Endothelial cell of umbilical vein (primary cell): ENCODE results near the gene HIVEP3. TPM values are rescaled to one million over a fixed set of nuclear protein-coding genes. Genes with fewer than 3 reads are reported as not detected.
A peak's percentile ranks its signal among the peaks of the same experiment; 100 is the strongest.

Experiments
- BruUV-seq: library from RNA; stranded (reverse); fragments of 400-500 nt; replicated peaks from 2 replicates; lab custom pipeline; 2021; lab: Mats Ljungman, UMichigan
- CTCF ChIA-PET: fragments of 300-600, 350-600 bp; sonication (Branson Sonifier 250); formaldehyde crosslinking; loops from one replicate; lab custom pipeline; 2021; ENCODE audit warnings: antibody characterized with exemption, inconsistent platforms; lab: Charles Lee
- POLR2A ChIA-PET: fragments of 300-600, 350-600 bp; sonication (Branson Sonifier 250); formaldehyde crosslinking; loops from one replicate; lab custom pipeline; 2021; ENCODE audit warnings: antibody characterized with exemption, inconsistent platforms; lab: Charles Lee
- DNase-seq: peaks from one replicate; pipeline ENCODE4 v3.0.0-alpha.2; 2011; ENCODE audit warnings: low read depth, low spot score
- FAIRE-seq: peaks from 2 replicates; lab custom pipeline; 2011; peaks lifted over from hg19 to GRCh38; lab: Jason Lieb, UNC
- H2AFZ ChIP-seq: 2 replicates; pipeline ENCODE4 v1.6.0; 2012; ENCODE audit warnings: low read depth, low read length, control low read depth, inconsistent platforms
- H3K27ac ChIP-seq: 2 replicates; pipeline ENCODE4 v1.5.1; 2011; ENCODE audit warnings: low read depth, mild to moderate bottlenecking, control low read depth, low read length, moderate library complexity; ENCODE audit not compliant: insufficient read depth
- H3K27me3 ChIP-seq, 2 experiments: 2 replicates each; pipeline versions ENCODE4 v1.6.0 to v1.6.1; 2011; ENCODE audit warnings: low read length in 2 of 2, mixed read lengths in 1 of 2; ENCODE audit not compliant: control insufficient read depth in 2 of 2, insufficient read depth in 2 of 2
- H3K36me3 ChIP-seq, 2 experiments: 2 replicates in 1 of 2; 3 replicates in 1 of 2; pipeline ENCODE4 v1.5.1; 2011; ENCODE audit warnings: low read length in 2 of 2, mild to moderate bottlenecking in 1 of 2, moderate library complexity in 1 of 2; ENCODE audit not compliant: control insufficient read depth in 2 of 2, insufficient read depth in 2 of 2; ENCODE audit errors: extremely low read depth in 1 of 2
- H3K4me1 ChIP-seq: 3 replicates; pipeline ENCODE4 v1.5.1; 2011; ENCODE audit warnings: mild to moderate bottlenecking, low read length; ENCODE audit not compliant: control insufficient read depth, insufficient read depth; ENCODE audit errors: extremely low read depth
- H3K4me2 ChIP-seq: 2 replicates; pipeline ENCODE4 v1.6.1; 2011; ENCODE audit warnings: low read length, control low read depth, mixed read lengths; ENCODE audit not compliant: insufficient read depth
- H3K4me3 ChIP-seq, 3 experiments: fragments of 200-600 bp in 1 of 3; sonication (generic), shearing (Covaris generic) in 1 of 3; replicated peaks in 1 of 3; 2 replicates each; pipeline ENCODE4 v1.5.1; 2011 to 2016; ENCODE audit warnings: control low read depth in 3 of 3, low read length in 3 of 3, mild to moderate bottlenecking in 2 of 3, inconsistent platforms in 1 of 3, low read depth in 1 of 3, moderate library complexity in 1 of 3; ENCODE audit not compliant: insufficient read depth in 1 of 3
- H3K79me2 ChIP-seq: 2 replicates; pipeline ENCODE4 v1.6.0; 2012; ENCODE audit warnings: low read length, inconsistent platforms; ENCODE audit not compliant: control insufficient read depth, insufficient read depth
- H3K9ac ChIP-seq: replicated peaks from 2 replicates; pipeline ENCODE3; 2011; ENCODE audit warnings: low read length, control low read depth; ENCODE audit not compliant: insufficient read depth; ENCODE audit errors: extremely low read depth
- H3K9me1 ChIP-seq: replicated peaks from 3 replicates; pipeline ENCODE4 v1.6.0; 2011; ENCODE audit warnings: mild to moderate bottlenecking, low read length; ENCODE audit not compliant: control insufficient read depth, insufficient read depth; ENCODE audit errors: extremely low read depth
- H3K9me3 ChIP-seq: replicated peaks from 2 replicates; pipeline ENCODE4 v1.5.1; 2012; ENCODE audit warnings: low read length, inconsistent platforms; ENCODE audit not compliant: control insufficient read depth, insufficient read depth
- H4K20me1 ChIP-seq: replicated peaks from 2 replicates; pipeline ENCODE3; 2011; ENCODE audit warnings: mild to moderate bottlenecking, low read length; ENCODE audit not compliant: control insufficient read depth, insufficient read depth; ENCODE audit errors: extremely low read depth
- FOS ChIP-seq: IDR thresholded peaks from 2 replicates; pipeline ENCODE4 v1.6.1; 2011; ENCODE audit warnings: mild to moderate bottlenecking, low read length, moderate library complexity, borderline replicate concordance; ENCODE audit not compliant: insufficient read depth
- JUN ChIP-seq: IDR thresholded peaks from 2 replicates; pipeline ENCODE4 v1.6.1; 2011; ENCODE audit warnings: borderline replicate concordance, low read depth; ENCODE audit not compliant: insufficient read length, insufficient read depth
- MAX ChIP-seq: IDR thresholded peaks from 2 replicates; pipeline ENCODE4 v1.6.1; 2011; ENCODE audit not compliant: insufficient read depth, insufficient read length
- MYC ChIP-seq: IDR thresholded peaks from one replicate; pipeline ENCODE4 v1.6.1; 2011; ENCODE audit warnings: mild to moderate bottlenecking, low read depth, low read length
- POLR2A ChIP-seq: IDR thresholded peaks from 2 replicates; pipeline ENCODE4 v1.6.1; 2012; ENCODE audit warnings: low read depth, mild to moderate bottlenecking, control low read depth, low read length
- POLR2AphosphoS5 ChIP-seq: IDR thresholded peaks from 2 replicates; pipeline ENCODE4 v1.6.1; 2012; ENCODE audit warnings: low read depth, mild to moderate bottlenecking, control low read depth, low read length, moderate library complexity; ENCODE audit not compliant: insufficient read depth
- dilution Hi-C: fragments of 300-500 bp; cut with MboI; formaldehyde crosslinking; loops from one replicate; pipeline ENCODE4 v1.15.0; 2019; ENCODE audit warnings: low sequenced_read_pairs; ENCODE audit not compliant: extremely low pct_ligation_motif_present
- intact Hi-C: fragments of 100-400 bp; cut with micrococcal nuclease; formaldehyde crosslinking; loops from one replicate; pipeline ENCODE4 v1.10.0; 2022
- polyA plus RNA-seq, 4 experiments: library from polyadenylated mRNA; depleted of rRNA in 3 of 4; stranded (reverse) in 3 of 4; unstranded in 1 of 4; fragments of >200 nt; gene quantifications; 2 replicates each; pipeline versions ENCODE4 v1.2.1 to v1.2.3, GENCODE V29; 2011 to 2012; ENCODE audit warnings: missing spikeins in 1 of 4
- total RNA-seq: library from RNA; stranded (reverse); gene quantifications from 2 replicates; pipeline ENCODE4 v1.2.3, GENCODE V29; 2021
- TF ChIP-seq, protein P1 (sequence below), 2 donors: IDR thresholded peaks; 1 replicate in 1 of 2; 2 replicates in 1 of 2; pipeline ENCODE4 v1.5.1; 2011; ENCODE audit warnings: low read length in 2 of 2, mild to moderate bottlenecking in 2 of 2, moderate library complexity in 2 of 2, control low read depth in 1 of 2, inconsistent platforms in 1 of 2, low read depth in 1 of 2; ENCODE audit not compliant: insufficient read depth in 1 of 2; ENCODE audit errors: extremely low read depth in 1 of 2

HIVEP3 gene
- total and polyA plus RNA-seq, 2 donors (not counting 3 experiments of a cell fraction or from before 2014, with no cell fraction given) = 3.4 to 4.0 TPM

GRCh38 chr1:41920658-41921057, 1.9 kb upstream of the HIVEP3 start:
- ChIA-PET POLR2A (no interaction called here), CTCF (no interaction called here)
- Histone ChIP-seq H3K9me3 (no peaks in the 10 kb centered on the region), H3K27me3 (no peaks in the 10 kb centered on the region), H2AFZ (no peak overlapping the region), H3K9me1 (no peaks in the 10 kb centered on the region), H3K79me2 (no peaks in the 10 kb centered on the region), H4K20me1 (no peaks in the 10 kb centered on the region), H3K27ac (no peak overlapping the region), H3K4me3 (no peak overlapping the region), H3K36me3 (no peaks in the 10 kb centered on the region), H3K9ac (no peak overlapping the region), H3K4me1 (peaks cover 14% of the 10 kb centered on the region), H3K4me2 (no peak overlapping the region)
- no peak for TF ChIP-seq JUN
- TF ChIP-seq, protein P1, sequence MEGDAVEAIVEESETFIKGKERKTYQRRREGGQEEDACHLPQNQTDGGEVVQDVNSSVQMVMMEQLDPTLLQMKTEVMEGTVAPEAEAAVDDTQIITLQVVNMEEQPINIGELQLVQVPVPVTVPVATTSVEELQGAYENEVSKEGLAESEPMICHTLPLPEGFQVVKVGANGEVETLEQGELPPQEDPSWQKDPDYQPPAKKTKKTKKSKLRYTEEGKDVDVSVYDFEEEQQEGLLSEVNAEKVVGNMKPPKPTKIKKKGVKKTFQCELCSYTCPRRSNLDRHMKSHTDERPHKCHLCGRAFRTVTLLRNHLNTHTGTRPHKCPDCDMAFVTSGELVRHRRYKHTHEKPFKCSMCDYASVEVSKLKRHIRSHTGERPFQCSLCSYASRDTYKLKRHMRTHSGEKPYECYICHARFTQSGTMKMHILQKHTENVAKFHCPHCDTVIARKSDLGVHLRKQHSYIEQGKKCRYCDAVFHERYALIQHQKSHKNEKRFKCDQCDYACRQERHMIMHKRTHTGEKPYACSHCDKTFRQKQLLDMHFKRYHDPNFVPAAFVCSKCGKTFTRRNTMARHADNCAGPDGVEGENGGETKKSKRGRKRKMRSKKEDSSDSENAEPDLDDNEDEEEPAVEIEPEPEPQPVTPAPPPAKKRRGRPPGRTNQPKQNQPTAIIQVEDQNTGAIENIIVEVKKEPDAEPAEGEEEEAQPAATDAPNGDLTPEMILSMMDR (IDR thresholded peaks at IDR 0.05; ENCODE audit: extremely low read depth in 1 of 2, insufficient read depth in 1 of 2, low read depth in 1 of 2, low read length in 2 of 2) = no peak
- TF ChIP-seq MYC = no peak
- no peak for TF ChIP-seq MAX
- no peak for TF ChIP-seq POLR2A
- TF ChIP-seq FOS = peak; percentile 19
- no peak for TF ChIP-seq POLR2AphosphoS5
- intact Hi-C loops (no loop called here), dilution Hi-C loops (no loop called here)
- DNase-seq = no peak
- no peak for FAIRE-seq
- BruUV-seq = no TSS peak
